ENCODE results near the gene RAB40B.

RAB40B gene

DNA sequence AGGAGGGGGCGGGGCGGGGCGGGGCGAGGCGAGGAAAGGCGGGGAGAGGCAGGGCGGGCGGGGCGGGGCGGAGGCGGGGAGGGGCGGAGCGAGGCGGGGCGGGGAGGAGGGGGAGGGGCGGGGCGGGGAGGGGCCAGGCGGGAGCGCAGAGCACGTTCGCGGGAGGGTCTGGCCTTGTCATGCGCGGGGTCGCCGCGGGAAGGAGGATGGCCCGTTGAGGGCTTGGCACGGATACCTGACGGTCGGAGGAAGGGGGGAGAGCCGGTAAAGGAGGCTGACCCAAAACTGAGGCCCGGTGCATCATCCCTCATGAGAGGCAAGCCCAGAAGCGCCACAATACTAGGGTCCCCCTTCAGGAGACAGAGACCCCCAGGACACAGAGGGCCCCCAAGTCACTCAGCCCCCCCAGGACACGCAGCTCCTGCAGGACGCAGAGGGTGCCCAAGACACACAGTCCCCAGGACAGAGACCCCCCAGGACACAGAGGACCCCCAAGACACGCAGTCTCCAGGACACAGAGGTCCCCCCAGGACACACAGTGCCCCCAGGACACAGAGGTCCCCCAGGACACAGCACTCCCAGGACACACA is 49.7 kb downstream of the RAB40B start:
- no peak for DNase-seq

DNA sequence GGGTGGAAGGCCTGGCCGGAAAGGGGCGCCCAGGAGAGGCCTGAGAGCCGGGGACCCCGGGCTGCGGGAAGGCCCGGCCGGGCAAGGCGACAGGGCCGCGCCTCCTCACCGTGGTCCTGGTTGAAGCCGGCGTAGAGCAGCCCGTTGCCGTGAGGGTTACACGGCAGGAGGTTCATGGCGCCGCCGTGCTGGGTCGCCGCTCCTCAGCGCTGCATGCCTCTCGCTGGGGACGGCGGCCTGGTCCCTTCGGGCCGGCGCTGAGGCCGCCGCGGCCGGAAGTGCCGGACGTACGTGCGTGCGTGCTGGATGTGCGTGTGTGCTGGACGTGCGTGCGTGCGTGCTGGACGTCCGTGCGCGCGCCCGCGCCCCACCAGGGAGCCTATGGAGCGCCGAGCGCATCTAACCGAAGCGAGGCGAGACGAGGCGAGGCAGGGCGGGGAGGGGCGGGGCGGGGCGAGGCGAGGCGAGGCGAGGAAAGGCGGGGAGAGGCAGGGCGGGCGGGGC is 50.3 kb downstream of the RAB40B start, which contains the start of gene WDR45B:
Gene WDR45B (minus strand): TSS at position 280 of the 504 bp plus-strand sequence. CDS start 104 bp downstream, at position 176.
- DNase-seq, result peak; percentile 97

DNA sequence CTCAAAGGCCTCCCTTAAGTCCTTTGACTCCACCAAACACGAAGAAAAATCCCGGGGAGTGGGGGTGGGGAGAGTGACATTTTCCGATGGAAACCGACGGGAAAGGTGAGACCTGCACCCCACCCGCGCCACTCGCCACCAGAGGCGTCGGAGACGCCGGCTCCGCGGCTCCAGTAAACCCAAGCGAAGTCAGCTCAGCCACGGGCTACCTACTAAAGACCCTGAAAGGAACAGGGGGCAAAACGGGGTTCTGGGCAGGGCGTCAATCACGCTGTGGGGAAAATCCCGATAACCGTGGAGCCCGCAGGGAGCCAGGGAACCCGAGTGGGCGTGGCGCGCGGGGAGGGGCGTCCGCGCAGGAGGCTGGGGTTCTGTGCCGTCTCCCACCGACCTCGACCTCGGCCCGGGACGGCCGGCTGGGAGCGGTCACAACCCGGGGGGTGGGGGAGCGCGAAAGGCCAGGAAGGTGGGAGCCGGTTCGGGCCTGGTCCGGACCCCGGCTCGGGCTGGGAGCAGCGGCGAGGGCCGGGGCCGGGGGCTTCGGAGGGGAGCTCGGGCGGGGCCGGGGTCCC is 50.8 kb downstream of the RAB40B start:
- no peak for DNase-seq

DNA sequence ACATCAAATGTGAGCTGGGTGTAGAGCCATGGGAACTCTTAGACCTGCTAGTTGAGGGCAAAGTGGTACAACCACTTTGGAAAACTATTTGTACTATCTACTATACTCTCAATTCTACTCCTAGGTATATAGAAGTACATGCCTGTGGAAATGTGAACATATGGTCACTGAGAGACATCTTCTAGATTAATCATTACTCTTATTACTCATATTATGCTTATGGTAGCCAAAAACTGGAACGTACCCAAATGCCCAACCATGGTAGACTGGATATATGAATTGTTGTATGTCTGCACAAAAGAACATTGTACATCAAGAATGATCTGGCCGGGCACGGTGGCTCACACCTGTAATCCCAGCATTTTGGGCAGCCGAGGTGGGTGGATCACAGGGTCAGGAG is 53.0 kb downstream of the RAB40B start:
- DNase-seq, result peak; percentile 41

DNA sequence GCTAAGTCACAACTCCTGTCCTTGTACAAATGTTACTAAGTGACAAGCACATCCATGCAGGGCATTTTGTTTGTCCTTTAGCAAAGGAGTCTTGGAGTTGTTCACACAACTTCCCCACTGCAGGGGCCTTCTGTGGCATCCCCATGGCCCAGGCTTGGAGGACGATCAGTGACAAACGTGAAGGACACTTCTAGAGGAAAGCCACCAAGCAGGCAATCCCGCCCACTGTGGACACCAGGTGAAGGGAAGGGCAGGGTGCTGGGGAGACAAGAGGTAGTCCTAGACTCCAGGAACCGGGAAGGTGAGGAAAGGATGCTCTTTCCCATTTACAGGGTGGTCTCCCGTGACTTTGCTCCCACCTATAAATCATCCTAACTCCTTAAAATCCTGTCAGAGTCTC is 54.4 kb downstream of the RAB40B start:
- DNase-seq, result no peak

DNA sequence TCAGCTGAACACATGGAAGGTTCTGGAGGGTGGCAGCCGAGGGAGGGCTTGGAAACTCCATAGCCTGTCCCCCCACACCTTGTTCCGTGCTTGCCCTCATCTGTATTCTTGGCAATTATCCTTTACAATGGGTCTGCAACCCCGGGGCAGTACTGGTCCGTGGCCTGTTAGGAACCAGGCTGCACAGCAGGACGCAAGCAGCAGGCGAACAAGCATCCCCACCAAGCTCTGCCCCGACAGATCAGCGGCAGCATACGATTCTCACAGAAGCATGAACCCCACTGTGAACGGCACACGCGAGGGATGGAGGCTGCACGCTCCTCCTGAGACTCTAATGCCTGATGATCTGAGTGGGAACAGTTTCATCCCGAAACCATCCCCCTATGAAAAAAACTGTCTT is 56.5 kb downstream of the RAB40B start:
- DNase-seq, result no peak

DNA sequence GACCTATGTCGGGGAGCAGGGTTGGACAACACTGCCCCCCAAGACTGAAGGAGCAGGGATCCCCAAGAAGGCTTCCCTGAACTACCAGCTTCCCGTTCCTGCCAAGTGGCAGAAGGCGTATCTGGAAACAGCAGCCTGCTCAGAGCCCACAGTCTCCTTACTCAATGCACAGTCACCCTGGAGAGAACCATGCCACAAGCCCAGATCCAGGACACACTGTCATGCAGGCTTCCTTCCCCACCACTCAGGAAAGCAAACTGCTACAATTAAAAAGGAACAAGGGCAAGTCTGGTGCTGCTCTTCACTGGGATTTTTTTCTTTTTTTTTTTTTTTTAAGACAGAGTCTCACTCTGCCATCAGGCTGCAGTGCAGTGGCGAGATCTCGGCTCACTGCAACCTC is 58.5 kb downstream of the RAB40B start:
- DNase-seq, result no peak

DNA sequence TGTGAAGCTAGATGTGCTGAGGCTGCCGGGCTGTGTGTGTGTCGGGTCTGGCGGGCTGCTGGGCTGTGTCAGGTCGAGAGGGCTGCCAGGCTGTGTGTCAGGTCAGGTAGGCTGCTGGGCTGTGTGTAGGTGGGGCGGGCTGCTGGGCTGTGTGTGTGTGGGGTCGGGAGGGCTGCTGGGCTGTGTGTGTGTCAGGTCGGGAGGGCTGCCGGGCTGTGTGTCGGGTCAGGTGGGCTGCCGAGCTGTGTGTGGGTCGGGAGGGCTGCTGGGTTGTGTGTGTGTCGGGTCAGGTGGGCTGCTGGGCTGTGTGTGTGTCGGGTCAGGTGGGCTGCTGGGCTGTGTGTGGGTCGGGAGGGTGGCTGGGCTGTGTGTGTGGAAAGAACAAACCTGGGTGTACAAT is 58.9 kb downstream of the RAB40B start:
- no peak for DNase-seq

DNA sequence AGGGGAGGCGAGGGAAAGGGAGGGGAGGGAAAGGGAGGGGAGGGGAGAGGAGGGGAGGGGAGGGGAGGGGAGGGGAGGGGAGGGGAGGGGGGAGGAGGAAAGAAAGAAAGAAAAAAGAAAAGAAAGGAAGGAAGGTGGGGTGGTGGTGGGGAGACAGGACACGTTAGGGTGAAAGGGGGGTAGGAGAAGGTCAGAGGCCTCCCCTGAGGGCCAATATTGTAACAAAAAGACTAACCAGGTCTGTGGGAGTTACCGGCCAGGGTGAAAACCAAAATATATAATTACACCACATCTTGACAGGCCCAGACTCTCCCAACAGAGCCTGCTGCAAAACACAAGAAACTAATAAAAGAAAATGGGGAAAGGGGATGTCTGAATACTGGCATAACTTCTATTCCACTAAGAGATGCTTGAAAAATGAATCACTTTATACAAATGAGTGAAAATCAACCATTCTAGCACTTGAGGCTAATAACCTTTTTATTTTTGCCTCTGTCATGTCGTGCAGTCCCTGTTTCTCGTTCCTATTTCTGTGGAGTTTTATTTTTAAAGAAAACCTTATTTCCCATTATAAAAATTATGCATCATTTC is 60.2 kb downstream of the RAB40B start:
- DNase-seq, result peak; percentile 11

DNA sequence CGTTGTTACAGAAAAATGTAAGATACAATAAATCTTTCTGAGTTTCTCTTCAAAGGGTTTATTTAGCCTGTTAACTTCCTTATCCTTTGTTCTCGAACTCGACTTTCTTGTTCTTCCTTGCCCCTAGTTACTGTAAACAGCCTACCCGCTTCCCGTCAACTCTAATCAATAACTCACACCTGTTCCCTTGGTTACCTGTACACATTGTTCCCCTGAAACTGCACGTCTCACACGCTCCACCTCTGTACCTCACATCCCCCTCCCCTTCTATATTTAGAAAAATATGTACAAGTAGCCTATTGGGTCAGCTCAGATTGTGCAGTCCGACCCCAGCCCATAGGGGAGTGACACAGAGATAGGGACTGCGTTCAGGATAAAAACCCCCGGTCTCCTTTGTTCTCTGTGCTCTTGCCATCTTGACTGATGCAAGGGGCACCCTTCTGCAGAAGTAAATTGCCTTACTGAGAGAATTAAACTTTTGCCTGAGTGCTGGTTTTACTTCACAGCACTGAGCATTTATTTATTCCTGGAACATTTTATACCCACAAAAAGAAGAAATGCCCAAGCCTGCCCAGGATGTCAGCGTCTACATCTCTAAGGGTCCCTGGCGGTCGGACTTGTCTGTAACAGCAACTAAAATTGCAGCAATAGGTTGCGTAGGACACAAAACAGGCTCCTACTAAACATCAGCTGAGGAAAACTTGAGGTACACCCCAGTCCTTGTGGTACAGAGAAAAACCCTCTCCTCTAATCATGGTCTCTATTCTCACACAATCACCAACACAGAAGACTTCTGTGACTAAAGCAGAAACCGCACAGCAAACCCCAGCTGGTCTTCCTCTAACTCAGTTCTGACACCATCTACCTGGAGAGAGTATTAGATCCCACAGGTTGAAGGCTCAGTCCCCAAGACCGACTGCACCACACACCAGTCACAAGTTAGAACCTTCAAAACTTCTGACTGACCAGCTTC is 61.6 kb downstream of the RAB40B start:
- no peak for DNase-seq

DNA sequence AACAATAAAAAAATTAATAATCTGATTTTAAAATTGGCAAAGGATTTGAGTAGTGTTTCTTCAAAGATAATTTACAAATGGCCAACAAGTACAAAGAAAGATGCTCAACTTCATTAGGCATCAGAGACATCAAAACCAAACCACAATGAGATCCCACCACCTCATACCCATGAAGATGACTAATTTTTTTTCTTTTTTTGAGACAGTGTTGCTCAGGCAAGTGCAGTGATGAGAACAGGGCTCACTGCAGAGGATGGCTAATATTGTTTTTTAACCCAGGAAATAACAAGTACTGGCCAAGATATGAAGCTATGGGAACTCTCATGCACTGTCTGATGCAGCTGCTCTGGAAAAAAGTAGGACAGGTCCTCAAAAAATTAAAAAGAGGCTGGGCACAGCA is 65.2 kb downstream of the RAB40B start:
- no peak for DNase-seq

DNA sequence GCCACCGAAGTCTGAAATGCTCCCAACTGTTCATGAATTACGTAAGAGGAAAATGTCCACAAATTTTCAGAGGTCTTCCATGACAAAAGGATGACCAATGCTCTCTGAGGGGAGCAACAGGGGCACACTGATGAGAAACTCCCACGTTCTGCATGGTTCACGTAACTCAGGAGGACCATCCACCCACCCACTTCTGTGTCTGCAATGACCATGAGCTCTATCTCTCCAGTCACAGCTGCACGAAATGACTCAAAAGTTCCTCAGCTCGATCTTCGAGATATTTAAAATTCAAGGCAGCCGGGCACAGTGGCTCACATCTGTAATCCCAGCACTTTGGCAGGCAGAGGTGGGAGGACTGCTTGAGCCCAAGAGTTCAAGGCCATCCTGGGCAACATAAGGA is 66.0 kb downstream of the RAB40B start:
- DNase-seq, result no peak

DNA sequence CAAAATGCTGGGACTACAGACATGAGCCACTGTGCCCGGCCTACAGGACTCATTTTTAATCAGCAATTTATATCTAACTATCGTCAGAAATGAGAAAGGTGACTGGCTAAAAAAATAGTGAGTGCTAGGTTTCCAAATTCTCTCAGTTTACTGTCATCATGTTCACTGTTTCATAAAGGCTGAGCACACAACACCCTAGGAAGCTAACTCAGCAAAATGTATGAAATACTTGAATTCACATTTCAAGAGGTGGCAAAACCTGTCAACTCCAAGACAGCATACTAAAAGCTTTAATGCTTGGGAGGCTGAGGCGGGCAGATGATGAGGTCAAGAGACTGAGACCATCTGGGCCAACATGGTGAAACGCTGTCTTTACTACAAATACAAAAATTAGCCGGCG is 67.0 kb downstream of the RAB40B start:
- no peak for DNase-seq

DNA sequence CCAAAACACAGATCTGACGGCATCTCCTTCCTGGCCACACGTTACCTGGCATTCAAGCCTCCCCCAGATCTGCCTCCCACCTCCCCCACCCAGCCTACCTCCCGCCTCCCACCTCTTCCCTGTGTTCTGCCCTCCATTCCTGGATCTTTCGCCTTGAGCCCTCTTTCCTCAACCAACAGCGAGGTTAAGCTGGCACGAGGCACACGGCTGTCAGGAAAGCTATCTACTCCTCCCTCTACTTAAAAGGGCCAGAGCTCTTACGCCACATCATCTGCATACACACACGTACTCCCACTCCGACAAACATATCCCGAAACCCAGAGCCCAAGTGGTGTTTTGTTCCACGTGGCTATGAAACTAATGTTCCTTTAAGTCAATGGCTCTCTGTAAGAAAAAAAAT is 68.3 kb downstream of the RAB40B start:
- DNase-seq, result no peak

DNA sequence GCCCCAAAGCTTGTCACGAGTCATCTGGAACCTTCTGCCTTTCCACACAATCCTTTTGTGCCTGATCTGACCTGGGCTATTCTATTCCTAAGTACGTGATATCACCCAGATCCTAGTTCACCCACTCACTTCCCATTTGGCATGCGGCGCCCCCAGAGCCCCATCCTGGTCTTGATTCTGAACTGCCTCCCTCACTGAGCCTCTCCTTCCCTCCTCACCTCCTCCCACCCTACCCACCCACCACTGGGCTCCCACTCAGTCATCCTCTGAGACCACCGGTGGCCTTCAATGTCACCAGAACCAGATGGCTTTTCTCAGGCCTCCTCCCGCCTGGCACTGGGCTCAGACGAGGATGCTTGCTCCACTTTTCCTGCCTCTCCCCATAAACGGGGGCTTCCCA is 68.8 kb downstream of the RAB40B start:
- no peak for DNase-seq

DNA sequence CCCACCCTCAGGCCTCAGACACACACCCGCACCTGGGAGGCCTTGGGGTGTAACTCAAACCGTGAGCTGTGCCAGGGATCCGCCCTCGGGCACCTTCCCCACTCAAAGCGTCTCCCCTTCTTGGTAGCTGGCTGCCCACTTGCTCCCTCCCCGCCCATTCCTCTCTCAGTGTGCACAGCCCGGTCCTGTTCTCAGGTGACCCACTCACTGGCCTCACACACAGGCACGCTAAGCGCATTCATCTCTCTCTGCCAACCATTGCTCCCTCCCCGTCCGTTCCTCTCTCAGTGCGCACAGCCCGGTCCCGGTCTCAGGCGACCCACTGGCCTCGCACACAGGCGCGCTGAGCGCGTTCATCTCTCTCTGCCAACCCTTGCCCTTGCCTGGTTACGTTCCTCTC is 71.1 kb downstream of the RAB40B start:
- DNase-seq, result no peak

DNA sequence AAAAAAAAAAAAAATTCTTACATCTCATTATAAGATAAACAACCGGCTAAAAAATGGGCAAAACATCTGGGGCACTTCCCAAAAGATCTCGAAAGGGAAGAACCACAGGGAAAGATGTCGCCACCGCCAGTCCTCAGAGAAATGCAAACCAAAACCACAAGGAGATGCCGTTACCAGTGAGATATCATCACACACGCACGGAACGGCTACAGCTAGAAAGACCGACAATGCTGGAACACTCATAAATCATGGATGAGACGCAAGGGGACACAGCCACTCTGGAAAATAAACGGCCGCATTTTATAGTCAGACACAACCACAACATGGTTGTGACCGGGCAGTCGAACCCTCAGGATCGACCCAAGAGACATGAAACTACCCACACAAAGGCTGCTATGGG is 74.8 kb downstream of the RAB40B start:
- no peak for DNase-seq

DNA sequence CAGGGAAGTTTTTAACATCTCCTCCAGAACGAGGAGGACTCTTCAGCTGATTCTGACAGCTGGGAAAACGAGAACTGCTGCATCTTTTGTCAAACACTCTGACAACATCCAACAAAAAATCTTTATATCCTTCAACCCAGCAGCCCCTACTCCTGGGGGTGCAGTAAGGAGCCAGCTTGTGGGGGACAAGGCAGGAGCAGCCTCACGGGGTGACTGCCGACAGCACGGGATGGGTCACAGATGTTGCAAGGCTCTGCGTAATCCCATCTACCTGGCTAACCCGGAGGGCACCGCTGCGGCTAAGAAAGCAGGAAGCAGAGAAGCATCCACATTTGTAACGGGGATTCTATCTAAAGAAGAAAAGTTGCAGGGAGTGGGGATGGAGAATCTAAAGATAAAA is 78.9 kb downstream of the RAB40B start:
- DNase-seq, result no peak

DNA sequence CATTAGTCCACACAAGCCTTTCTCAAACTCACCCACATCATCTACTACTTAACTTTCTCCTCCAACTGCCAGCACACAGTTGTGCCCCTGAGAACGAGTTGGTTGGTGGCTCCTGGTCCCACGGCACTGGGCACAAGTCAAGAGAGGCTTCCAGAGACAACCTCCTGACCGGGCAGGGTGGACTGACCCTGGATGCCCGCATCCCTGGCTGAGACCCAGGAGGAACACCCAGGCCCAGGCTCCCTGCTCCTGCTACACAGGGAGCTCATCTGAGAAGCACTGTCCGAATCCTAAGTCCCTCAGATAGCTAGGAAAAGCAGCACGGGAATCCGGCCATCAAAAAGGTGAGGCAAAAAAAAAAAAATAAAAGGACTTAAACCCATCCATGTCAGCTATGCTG is 79.3 kb downstream of the RAB40B start:
- DNase-seq, result no peak

DNA sequence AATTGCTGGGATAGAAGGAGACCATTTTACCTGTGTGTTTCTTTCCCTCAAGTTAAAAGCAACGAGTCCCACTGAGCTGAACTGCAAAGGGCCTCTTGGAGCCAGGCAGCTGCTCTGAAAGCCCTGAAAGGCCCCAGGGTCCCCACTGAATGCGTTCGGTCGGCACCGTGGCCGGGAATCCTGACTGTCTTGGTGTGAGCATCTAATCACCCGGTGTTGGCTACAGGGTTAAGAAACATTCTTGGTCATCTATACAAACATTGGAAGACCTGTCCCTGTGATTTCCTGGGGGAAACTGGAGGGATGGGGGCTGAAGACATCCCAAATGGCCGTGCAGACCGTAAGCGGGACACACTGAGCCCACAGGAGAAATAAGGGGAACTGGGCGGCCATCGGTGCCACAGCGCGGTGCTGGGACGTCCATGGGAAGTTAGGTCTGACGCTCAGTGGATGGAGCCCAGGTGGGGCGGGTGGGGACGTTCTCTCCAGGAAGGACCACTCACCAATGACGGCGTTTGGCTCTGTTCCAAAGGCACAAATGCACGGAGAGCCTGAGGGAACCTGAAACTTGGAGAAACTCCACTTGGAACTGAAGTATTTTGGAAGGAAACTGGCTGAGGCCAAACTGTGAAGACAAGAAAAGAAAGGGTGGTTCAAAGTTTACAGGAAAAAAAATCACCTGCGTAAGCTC is 82.3 kb downstream of the RAB40B start:
- no peak for DNase-seq

DNA sequence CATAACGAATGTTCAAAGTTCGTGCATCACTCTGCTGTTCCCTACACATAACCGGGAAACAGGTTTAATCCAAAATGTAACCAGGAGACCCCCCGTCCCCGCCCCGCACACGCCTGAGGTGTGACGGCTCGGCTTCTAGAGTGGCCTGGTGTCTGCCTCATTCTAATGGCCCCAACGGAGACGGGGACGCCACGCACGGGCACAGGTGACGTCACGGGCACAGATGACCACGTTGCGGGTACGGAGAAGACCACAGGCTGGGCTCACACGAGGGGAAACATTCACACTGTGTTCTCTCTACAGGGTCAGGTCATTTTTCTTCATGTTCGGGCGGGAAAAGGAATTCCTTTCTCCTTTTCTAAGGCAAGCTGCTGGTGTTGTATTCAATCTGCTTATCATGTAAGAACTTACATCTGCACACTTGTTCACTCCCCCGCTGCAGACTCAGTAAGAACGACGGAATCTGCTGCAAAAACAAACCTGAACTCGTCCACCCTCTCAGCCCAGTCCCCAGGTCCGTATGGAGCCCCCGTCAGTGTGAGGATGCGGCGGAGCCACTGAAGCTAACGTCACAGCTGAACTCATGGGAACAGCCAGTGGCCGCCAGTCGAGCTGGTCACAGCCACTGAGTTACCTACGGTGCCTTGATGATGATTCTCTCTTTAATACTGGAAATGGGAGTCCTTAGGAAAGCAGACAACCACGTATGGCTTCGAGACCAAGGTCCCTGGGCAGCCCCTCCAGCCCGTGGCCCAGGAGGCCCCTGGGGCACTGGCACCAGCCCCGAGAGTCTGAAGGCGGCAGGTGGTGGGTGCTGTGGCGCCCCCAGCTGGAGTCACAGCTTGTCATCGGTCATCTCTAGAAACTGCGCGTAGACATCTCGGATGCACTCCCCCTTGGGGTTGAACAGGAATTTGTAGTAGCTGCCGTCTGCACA is 83.1 kb downstream of the RAB40B start:
- DNase-seq, result no peak
